ENCODE measurements around the gene TTC33.

DNA sequence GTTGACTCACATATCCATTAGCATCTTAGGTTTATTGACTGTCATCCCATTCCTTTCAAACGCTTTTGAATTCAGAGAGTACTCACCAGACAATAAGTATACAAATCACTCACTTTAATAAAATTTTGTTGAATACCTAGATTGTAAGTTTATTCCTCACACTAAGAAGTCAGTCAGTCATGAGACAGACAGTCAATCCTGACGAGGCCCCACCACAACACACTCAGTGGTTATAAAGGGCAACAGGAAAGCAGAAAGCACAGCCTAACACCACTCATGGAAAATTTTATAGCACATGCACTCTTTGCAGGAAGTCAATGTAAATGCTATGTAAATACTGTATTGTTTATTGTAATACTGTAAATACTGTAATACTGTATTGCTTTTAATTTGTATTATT lies 252.3 kb downstream of the TTC33 start:
- TF ChIP-seq EZH2 (IDR thresholded peaks at IDR 0.05; ENCODE audit: insufficient read depth, poor library complexity, severe bottlenecking): no peak
- no peak for TF ChIP-seq EZH2phosphoT487 (IDR thresholded peaks at IDR 0.05; ENCODE audit: insufficient read depth, low read depth)

Data from GM23248 (cell line).